GM19397 (cell line): ENCODE data around the gene LILRA6.
"Not testable (repeated sequence)": the region's sequence is repeated elsewhere in the genome, so short reads cannot be mapped to it uniquely, and the experiment has no call there.

Source experiments
- ATAC-seq: cut with Tn5 transposase; IDR thresholded peaks from one replicate; pipeline ENCODE4 v1.9.1; 2021; ENCODE audit warnings: mild to moderate bottlenecking, moderate library complexity; ENCODE audit not compliant: unreplicated experiment

The LILRA6 gene

GRCh38 chr19:54266133-54266532 is 23.5 kb upstream of the LILRA6 start:
- ATAC-seq, result no peak

GRCh38 chr19:54262470-54262869 is 19.9 kb upstream of the LILRA6 start:
- ATAC-seq, result no peak

- no peak for ATAC-seq
These were observed 19.5 kb upstream of the LILRA6 start for GRCh38 chr19:54262066-54262465.

- ATAC-seq, result no peak
These were observed 14.5 kb upstream of the LILRA6 start, which contains the start of gene LILRB5 for GRCh38 chr19:54257116-54257480. Gene LILRB5, minus strand, starts transcription at chr19:54257273. Its CDS starts 80 bp downstream, at chr19:54257193.

- no peak for ATAC-seq
These were observed 13.9 kb upstream of the LILRA6 start for GRCh38 chr19:54256250-54257115.

GRCh38 chr19:54255105-54255775 is 12.7 kb upstream of the LILRA6 start:
- no peak for ATAC-seq

GRCh38 chr19:54254195-54254906 is 11.8 kb upstream of the LILRA6 start:
- ATAC-seq, result no peak

GRCh38 chr19:54253331-54254194 is 11.0 kb upstream of the LILRA6 start:
- ATAC-seq, result no peak

GRCh38 chr19:54252845-54253244 is 10.3 kb upstream of the LILRA6 start:
- ATAC-seq, result no peak

GRCh38 chr19:54252243-54252642 is 9.7 kb upstream of the LILRA6 start:
- no peak for ATAC-seq

GRCh38 chr19:54248016-54248601 is 5.5 kb upstream of the LILRA6 start:
- no peak for ATAC-seq

- no peak for ATAC-seq
These were observed 4.7 kb upstream of the LILRA6 start for GRCh38 chr19:54247106-54247930.

- ATAC-seq, result no peak
These were observed 3.3 kb upstream of the LILRA6 start for GRCh38 chr19:54245936-54246335.

GRCh38 chr19:54243809-54244208 is 1.2 kb upstream of the LILRA6 start:
- not testable (repeated sequence) for ATAC-seq

GRCh38 chr19:54242234-54242633 is 356 bp downstream of the LILRA6 start:
- not testable (repeated sequence) for ATAC-seq

- ATAC-seq, result not testable (repeated sequence)
These were observed 1.9 kb downstream of the LILRA6 start for GRCh38 chr19:54240372-54241336.

GRCh38 chr19:54239491-54240371 is 2.9 kb downstream of the LILRA6 start:
- not testable (repeated sequence) for ATAC-seq
